Inflammatory macrophage (primary cell): ENCODE measurements around the gene HOTAIR.

ENCODE experiments used
- DNase-seq, 2 donors: peaks; one replicate each; pipeline ENCODE4 v3.0.0-alpha.2; 2020 to 2022

HOTAIR gene

GRCh38 chr12:53973236-53974042, 1.3 kb downstream of the HOTAIR start:
- no peak for DNase-seq

GRCh38 chr12:53972722-53973235, 2.0 kb downstream of the HOTAIR start, which contains the start of gene HOXC11:
Gene HOXC11 (plus strand): TSS chr12:53973126. CDS start chr12:53973242, 116 bp downstream.
- DNase-seq = no peak

GRCh38 chr12:53972152-53972702, 2.5 kb downstream of the HOTAIR start:
- DNase-seq = no peak

GRCh38 chr12:53971686-53972085, 3.1 kb downstream of the HOTAIR start:
- DNase-seq = no peak

GRCh38 chr12:53971129-53971528, 3.6 kb downstream of the HOTAIR start:
- no peak for DNase-seq

- no peak for DNase-seq
Observed at GRCh38 chr12:53970451-53970850, 4.3 kb downstream of the HOTAIR start.

GRCh38 chr12:53969588-53970259, 5.0 kb downstream of the HOTAIR start:
- DNase-seq = no peak

- DNase-seq = no peak
Observed at GRCh38 chr12:53968214-53969127, 6.3 kb downstream of the HOTAIR start.

- DNase-seq = no peak
Observed at GRCh38 chr12:53967421-53967925, 7.3 kb downstream of the HOTAIR start.

- DNase-seq = no peak
Observed at GRCh38 chr12:53966385-53967133, 8.2 kb downstream of the HOTAIR start.

GRCh38 chr12:53966085-53966384, 8.7 kb downstream of the HOTAIR start:
- DNase-seq = no peak

- no peak for DNase-seq
Observed at GRCh38 chr12:53965281-53966084, 9.3 kb downstream of the HOTAIR start.

GRCh38 chr12:53964315-53964713, 10.4 kb downstream of the HOTAIR start:
- DNase-seq = no peak

- no peak for DNase-seq
Observed at GRCh38 chr12:53963434-53964314, 11.1 kb downstream of the HOTAIR start.

GRCh38 chr12:53963005-53963404, 11.7 kb downstream of the HOTAIR start:
- no peak for DNase-seq

- no peak for DNase-seq
Observed at GRCh38 chr12:53961025-53961761, 13.6 kb downstream of the HOTAIR start.

- no peak for DNase-seq
Observed at GRCh38 chr12:53960187-53961024, 14.3 kb downstream of the HOTAIR start.

GRCh38 chr12:53959314-53959713, 15.4 kb downstream of the HOTAIR start:
- no peak for DNase-seq
